Esophagus squamous epithelium (tissue), 5 donors: ENCODE data around the gene MXI1. TPM values are rescaled to one million over a fixed set of nuclear protein-coding genes. Genes with fewer than 3 reads are reported as not detected.

Experiments
- DNase-seq: peaks from one replicate; lab custom pipeline; 2025; lab: John Stamatoyannopoulos, UW
- H3K27ac ChIP-seq, 4 donors: fragments of 200-600 bp; sonication (generic); one replicate each; pipeline ENCODE4 v1.5.1; 2016 to 2019; ENCODE audit warnings: mild to moderate bottlenecking in 1 of 4
- H3K27me3 ChIP-seq, 4 donors: fragments of 200-600 bp; sonication (generic); 1 replicate in 3 of 4; 2 replicates in 1 of 4; pipeline versions ENCODE4 v1.5.1 to v1.6.0; 2017 to 2021; ENCODE audit warnings: antibody characterized with exemption in 1 of 4
- H3K36me3 ChIP-seq, 3 donors: fragments of 200-600 bp; sonication (generic); one replicate each; pipeline ENCODE4 v1.5.1; 2016 to 2019
- H3K4me1 ChIP-seq, 3 donors: fragments of 200-600 bp; sonication (generic); one replicate each; pipeline ENCODE4 v1.5.1; 2017 to 2019
- H3K4me3 ChIP-seq, 4 donors: fragments of 200-600 bp; sonication (generic); 1 replicate in 3 of 4; 2 replicates in 1 of 4; pipeline ENCODE4 v1.5.1; 2016 to 2019; ENCODE audit warnings: mild to moderate bottlenecking in 2 of 4, moderate library complexity in 1 of 4
- H3K9me3 ChIP-seq, 3 donors: fragments of 200-600 bp; sonication (generic); one replicate each; pipeline ENCODE4 v1.5.1; 2016 to 2019
- POLR2A ChIP-seq, 4 donors: fragments of 450-650 bp; IDR thresholded peaks; one replicate each; pipeline ENCODE4 v1.6.1; 2017; ENCODE audit warnings: antibody characterized with exemption in 4 of 4, mild to moderate bottlenecking in 4 of 4, moderate library complexity in 3 of 4
- WGBS, 2 donors: methylation state at CpG; one replicate each; pipeline ENCODE4 v1.1.5; 2018; 5-methylcytosine and 5-hydroxymethylcytosine counted together
- intact Hi-C: fragments of 100-400 bp; cut with DNase I; formaldehyde crosslinking; loops from one replicate; pipeline ENCODE4 v1.15.0; 2022
- total RNA-seq, 4 donors: library from RNA; depleted of rRNA; stranded (reverse); fragments of >200 nt; gene quantifications; one replicate each; pipeline ENCODE4 v1.1.0, GENCODE V29; 2016
- TF ChIP-seq, protein P1 (sequence below), 6 experiments: fragments of 450-650 bp in 4 of 6; fragments of 200-600 bp in 2 of 6; sonication (generic) in 2 of 6; IDR thresholded peaks; one replicate each; pipeline ENCODE4 v1.5.1; 2016 to 2019; ENCODE audit warnings: antibody characterized with exemption in 6 of 6, mild to moderate bottlenecking in 4 of 6, moderate library complexity in 4 of 6
- donor health status: DM: yes; HTN: yes; CAD: no.

MXI1 gene
- total RNA-seq, 4 donors from 2014 or later, result 16.0 to 53.2 (median 35.0) TPM

DNA sequence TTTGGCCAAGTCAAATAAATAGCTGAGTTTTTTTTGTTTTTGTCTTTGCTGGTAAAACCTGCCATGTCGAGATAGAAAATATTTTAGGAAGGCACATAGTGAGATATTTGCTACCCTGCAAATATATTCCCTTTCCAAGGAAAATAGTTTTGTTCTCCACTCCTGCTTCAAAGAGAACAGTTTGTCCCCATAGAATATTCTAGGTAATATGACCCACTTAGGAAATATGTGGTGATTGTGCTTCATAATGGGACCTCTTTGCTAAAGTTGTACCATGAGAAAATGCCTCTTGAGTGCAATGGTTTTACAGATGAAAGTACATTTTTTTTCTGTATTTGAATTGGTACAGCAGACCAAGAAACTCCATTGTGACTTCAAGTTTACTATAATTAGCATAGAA, 55.8 kb downstream of the MXI1 start:
- H3K27ac ChIP-seq, result peak overlapping the region in 2 of 4 donors; percentile 42 to 56
- H3K4me3 ChIP-seq, result no peak overlapping the region
- no peaks in the 10 kb centered on the region for H3K9me3 ChIP-seq
- H3K27me3 ChIP-seq, result no peaks in the 10 kb centered on the region
- H3K36me3 ChIP-seq, result no peaks in the 10 kb centered on the region
- DNase-seq, result no peak
- H3K4me1 ChIP-seq, result peaks cover 0 to 8% (median 0%) of the 10 kb centered on the region in 3 donors
- WGBS, 2 donors, result 58 to 64% methylated on average over 1 of the region's 1 CpG
- intact Hi-C loops, result no loop called here
- TF ChIP-seq POLR2A (IDR thresholded peaks at IDR 0.05), result no peak
- TF ChIP-seq, protein P1, sequence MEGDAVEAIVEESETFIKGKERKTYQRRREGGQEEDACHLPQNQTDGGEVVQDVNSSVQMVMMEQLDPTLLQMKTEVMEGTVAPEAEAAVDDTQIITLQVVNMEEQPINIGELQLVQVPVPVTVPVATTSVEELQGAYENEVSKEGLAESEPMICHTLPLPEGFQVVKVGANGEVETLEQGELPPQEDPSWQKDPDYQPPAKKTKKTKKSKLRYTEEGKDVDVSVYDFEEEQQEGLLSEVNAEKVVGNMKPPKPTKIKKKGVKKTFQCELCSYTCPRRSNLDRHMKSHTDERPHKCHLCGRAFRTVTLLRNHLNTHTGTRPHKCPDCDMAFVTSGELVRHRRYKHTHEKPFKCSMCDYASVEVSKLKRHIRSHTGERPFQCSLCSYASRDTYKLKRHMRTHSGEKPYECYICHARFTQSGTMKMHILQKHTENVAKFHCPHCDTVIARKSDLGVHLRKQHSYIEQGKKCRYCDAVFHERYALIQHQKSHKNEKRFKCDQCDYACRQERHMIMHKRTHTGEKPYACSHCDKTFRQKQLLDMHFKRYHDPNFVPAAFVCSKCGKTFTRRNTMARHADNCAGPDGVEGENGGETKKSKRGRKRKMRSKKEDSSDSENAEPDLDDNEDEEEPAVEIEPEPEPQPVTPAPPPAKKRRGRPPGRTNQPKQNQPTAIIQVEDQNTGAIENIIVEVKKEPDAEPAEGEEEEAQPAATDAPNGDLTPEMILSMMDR (IDR thresholded peaks at IDR 0.05), result no peak

DNA sequence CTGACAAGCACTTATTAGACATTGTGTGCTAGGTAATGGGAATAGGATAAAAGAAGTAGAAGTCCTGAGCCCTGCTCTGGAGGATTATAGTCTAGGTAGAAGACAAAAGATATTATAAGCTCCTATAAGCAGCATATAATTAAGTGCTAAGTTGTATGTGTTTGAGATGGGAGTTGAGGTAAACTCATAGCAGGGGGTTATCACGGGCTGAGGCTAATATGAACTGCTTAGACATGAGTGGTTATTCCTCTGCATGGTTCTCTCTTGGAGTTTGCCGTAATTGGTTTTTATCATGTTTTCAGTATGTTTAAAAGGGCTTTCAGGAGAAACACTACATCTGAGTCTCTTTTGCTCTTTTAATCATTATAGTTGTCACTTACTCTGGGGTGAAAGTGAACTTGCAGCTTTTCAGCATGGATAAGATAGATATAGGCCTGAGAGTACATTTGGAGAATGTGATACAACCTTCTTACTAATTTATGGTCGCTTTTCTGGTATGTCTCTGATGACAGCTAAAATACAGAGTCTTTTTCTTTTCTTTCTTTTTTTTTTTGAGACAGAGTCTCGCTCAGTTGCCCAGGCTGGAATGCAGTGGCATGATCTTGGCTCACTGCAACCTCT, 58.3 kb downstream of the MXI1 start:
- no peaks in the 10 kb centered on the region for H3K36me3 ChIP-seq
- no peak overlapping the region for H3K4me3 ChIP-seq
- intact Hi-C loops, result no loop called here
- peaks cover 0 to 30% (median 5%) of the 10 kb centered on the region in 3 donors for H3K4me1 ChIP-seq
- no peaks in the 10 kb centered on the region for H3K9me3 ChIP-seq
- no peak for DNase-seq
- no peak for TF ChIP-seq POLR2A (IDR thresholded peaks at IDR 0.05)
- TF ChIP-seq, protein P1 (IDR thresholded peaks at IDR 0.05), result no peak
- H3K27me3 ChIP-seq, result no peaks in the 10 kb centered on the region
- WGBS, 2 donors, result 93 to 95% methylated on average over 4 of the region's 4 CpGs
- no peak overlapping the region for H3K27ac ChIP-seq

DNA sequence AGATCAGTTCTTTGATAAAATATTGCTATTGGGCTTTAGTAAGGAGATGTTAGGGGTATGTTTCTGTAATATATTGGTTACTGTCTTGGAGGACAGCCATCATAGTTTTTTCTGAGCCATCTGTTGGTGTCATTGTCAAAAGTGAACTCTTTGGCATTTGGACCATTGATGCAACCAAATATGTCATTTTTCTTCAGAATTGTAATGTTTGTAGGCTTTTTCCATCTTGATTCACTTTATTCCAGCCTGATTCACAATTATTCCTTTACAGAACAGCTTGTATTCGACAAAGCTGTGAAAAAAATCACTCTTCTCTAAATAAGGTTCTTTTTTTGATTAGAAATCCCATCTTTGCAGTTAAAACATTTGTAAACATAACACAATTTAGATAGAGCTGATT, 59.9 kb downstream of the MXI1 start:
- H3K27me3 ChIP-seq, result no peaks in the 10 kb centered on the region
- peaks cover 0 to 30% (median 5%) of the 10 kb centered on the region in 3 donors for H3K4me1 ChIP-seq
- DNase-seq, result no peak
- H3K36me3 ChIP-seq, result no peaks in the 10 kb centered on the region
- no peaks in the 10 kb centered on the region for H3K9me3 ChIP-seq
- H3K4me3 ChIP-seq, result no peak overlapping the region
- no peak for TF ChIP-seq POLR2A (IDR thresholded peaks at IDR 0.05)
- TF ChIP-seq, protein P1 (IDR thresholded peaks at IDR 0.05), result no peak
- 84 to 90% methylated on average over 1 of the region's 1 CpG for WGBS, 2 donors
- no peak overlapping the region for H3K27ac ChIP-seq
- intact Hi-C loops, result no loop called here

DNA sequence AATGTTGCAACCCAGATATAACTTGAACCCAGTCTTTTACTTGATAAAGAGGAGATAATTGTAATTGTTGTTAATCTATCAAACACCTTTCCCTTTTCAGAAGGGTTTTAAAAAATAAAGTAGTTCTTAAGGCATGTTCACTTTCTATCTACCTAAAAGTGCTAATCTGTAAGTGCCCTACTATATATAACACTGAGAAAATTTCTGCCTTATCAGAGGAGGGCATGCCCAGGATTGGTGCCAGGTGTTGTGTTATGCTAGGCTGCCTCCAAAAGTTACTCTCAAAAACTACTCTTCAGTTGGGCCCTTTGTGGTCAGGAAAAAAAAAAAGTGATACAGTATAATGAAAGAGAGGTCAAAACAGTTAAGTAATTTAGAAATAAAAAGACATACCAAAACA, 61.0 kb downstream of the MXI1 start:
- intact Hi-C loops, result no loop called here
- Histone ChIP-seq H3K9me3 (no peaks in the 10 kb centered on the region), H3K4me1 (peaks cover 0 to 29% (median 7%) of the 10 kb centered on the region in 3 donors), H3K27ac (no peak overlapping the region), H3K36me3 (no peaks in the 10 kb centered on the region), H3K4me3 (no peak overlapping the region), H3K27me3 (no peaks in the 10 kb centered on the region)
- TF ChIP-seq, protein P1 (IDR thresholded peaks at IDR 0.05), result no peak
- no peak for TF ChIP-seq POLR2A (IDR thresholded peaks at IDR 0.05)
- no peak for DNase-seq

DNA sequence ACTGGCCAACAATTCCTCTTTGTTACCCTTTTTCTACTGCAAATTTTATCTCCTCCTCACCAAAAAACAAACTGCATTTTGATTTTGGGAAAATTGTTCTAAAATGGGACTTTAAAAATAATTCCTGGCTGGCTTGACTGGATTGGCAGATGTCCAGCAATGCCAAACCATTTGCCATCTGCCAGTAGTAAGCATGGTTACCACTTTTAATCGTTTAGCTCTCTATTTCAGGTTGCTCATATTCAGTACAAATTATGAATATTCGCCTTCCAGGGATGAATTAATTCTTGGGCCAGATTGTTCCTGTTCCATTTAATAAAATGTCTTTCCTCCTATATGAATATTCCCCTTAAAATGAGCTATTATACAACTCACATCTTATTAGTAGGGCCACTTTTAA, 61.6 kb downstream of the MXI1 start:
- WGBS, 2 donors, result 64 to 67% methylated on average over 2 of the region's 2 CpGs
- no peak for DNase-seq
- H3K4me3 ChIP-seq, result peak overlapping the region in 1 of 4 donors; percentile 49
- intact Hi-C loops, result no loop called here
- no peaks in the 10 kb centered on the region for H3K27me3 ChIP-seq
- no peak for TF ChIP-seq POLR2A (IDR thresholded peaks at IDR 0.05)
- TF ChIP-seq, protein P1 (IDR thresholded peaks at IDR 0.05), result no peak
- no peaks in the 10 kb centered on the region for H3K9me3 ChIP-seq
- H3K27ac ChIP-seq, result peak overlapping the region in 3 of 4 donors; percentile 72 to 77 (median 74)
- H3K4me1 ChIP-seq, result peaks cover 0 to 34% (median 13%) of the 10 kb centered on the region in 3 donors
- H3K36me3 ChIP-seq, result no peaks in the 10 kb centered on the region
